KG1 (cell line): Measurements from ENCODE around the gene EIF1B.
"Not testable (repeated sequence)": the region's sequence is repeated elsewhere in the genome, so short reads cannot be mapped to it uniquely, and the experiment has no call there.

Experiments
- DNase-seq: peaks from one replicate; lab custom pipeline; 2025; lab: John Stamatoyannopoulos, UW

Gene EIF1B

GRCh38 chr3:40309418-40309924 lies at the start of gene EIF1B:
EIF1B (plus strand) TSS chr3:40309707; CDS start chr3:40309942, 235 bp downstream.
- peak; percentile 96 for DNase-seq

GRCh38 chr3:40262331-40262730 lies 47.2 kb upstream of the EIF1B start:
- no peak for DNase-seq

- DNase-seq: no peak
These were observed 45.1 kb upstream of the EIF1B start for GRCh38 chr3:40264451-40264850.

- DNase-seq: no peak
These were observed 44.3 kb upstream of the EIF1B start for GRCh38 chr3:40265181-40265580.

- DNase-seq: no peak
These were observed 41.4 kb upstream of the EIF1B start for GRCh38 chr3:40267937-40268724.

GRCh38 chr3:40268802-40269524 lies 40.5 kb upstream of the EIF1B start:
- no peak for DNase-seq

GRCh38 chr3:40278791-40279190 lies 30.7 kb upstream of the EIF1B start:
- DNase-seq: no peak

GRCh38 chr3:40281995-40282394 lies 27.5 kb upstream of the EIF1B start:
- no peak for DNase-seq

GRCh38 chr3:40283057-40283456 lies 26.4 kb upstream of the EIF1B start:
- not testable (repeated sequence) for DNase-seq

GRCh38 chr3:40287248-40287647 lies 22.3 kb upstream of the EIF1B start:
- no peak for DNase-seq

- DNase-seq: no peak
These were observed 19.1 kb upstream of the EIF1B start for GRCh38 chr3:40290396-40290795.

- DNase-seq: no peak
These were observed 18.0 kb upstream of the EIF1B start for GRCh38 chr3:40291471-40291870.

GRCh38 chr3:40292637-40293349 lies 16.7 kb upstream of the EIF1B start:
- no peak for DNase-seq

- no peak for DNase-seq
These were observed 15.1 kb upstream of the EIF1B start for GRCh38 chr3:40294434-40294833.

- no peak for DNase-seq
These were observed 11.4 kb upstream of the EIF1B start for GRCh38 chr3:40298075-40298474.

GRCh38 chr3:40299130-40299720 lies 10.3 kb upstream of the EIF1B start:
- DNase-seq: no peak

- peak; percentile 39 for DNase-seq
These were observed 9.7 kb upstream of the EIF1B start for GRCh38 chr3:40299721-40300335.

- DNase-seq: no peak
These were observed 6.7 kb upstream of the EIF1B start for GRCh38 chr3:40302784-40303183.

GRCh38 chr3:40304352-40304751 lies 5.2 kb upstream of the EIF1B start:
- DNase-seq: no peak

- DNase-seq: no peak
These were observed 3.2 kb upstream of the EIF1B start for GRCh38 chr3:40306336-40306735.

- no peak for DNase-seq
These were observed 2.3 kb upstream of the EIF1B start for GRCh38 chr3:40307176-40307575.
